Measurements from ENCODE around the gene CAPN2.
"Not testable (repeated sequence)": the region's sequence is repeated elsewhere in the genome, so short reads cannot be mapped to it uniquely, and the experiment has no call there.

The CAPN2 gene

GRCh38 chr1:223717123-223717522, 4.8 kb downstream of the CAPN2 start:
- DNase-seq (ENCODE audit: low read depth) = no peak

- no peak for DNase-seq (ENCODE audit: low read depth)
Observed at GRCh38 chr1:223717695-223718363, 5.5 kb downstream of the CAPN2 start.

GRCh38 chr1:223718850-223719249, 6.5 kb downstream of the CAPN2 start:
- DNase-seq (ENCODE audit: low read depth) = no peak

GRCh38 chr1:223720971-223721591, 8.7 kb downstream of the CAPN2 start:
- peak; percentile 85 for DNase-seq (ENCODE audit: low read depth)

- DNase-seq (ENCODE audit: low read depth) = no peak
Observed at GRCh38 chr1:223721658-223722607, 9.6 kb downstream of the CAPN2 start.

GRCh38 chr1:223723351-223723904, 11.1 kb downstream of the CAPN2 start:
- DNase-seq (ENCODE audit: low read depth) = no peak

- DNase-seq (ENCODE audit: low read depth) = no peak
Observed at GRCh38 chr1:223724376-223724775, 12.0 kb downstream of the CAPN2 start.

GRCh38 chr1:223725578-223725977, 13.2 kb downstream of the CAPN2 start:
- DNase-seq (ENCODE audit: low read depth) = no peak

- peak; percentile 96 for DNase-seq (ENCODE audit: low read depth)
Observed at GRCh38 chr1:223726380-223727001, 14.2 kb downstream of the CAPN2 start.

- no peak for DNase-seq (ENCODE audit: low read depth)
Observed at GRCh38 chr1:223727541-223727940, 15.2 kb downstream of the CAPN2 start.

- no peak for DNase-seq (ENCODE audit: low read depth)
Observed at GRCh38 chr1:223729906-223730305, 17.6 kb downstream of the CAPN2 start.

- DNase-seq (ENCODE audit: low read depth) = no peak
Observed at GRCh38 chr1:223730479-223731132, 18.3 kb downstream of the CAPN2 start.

GRCh38 chr1:223731133-223731770, 18.9 kb downstream of the CAPN2 start:
- DNase-seq (ENCODE audit: low read depth) = peak; percentile 70

- DNase-seq (ENCODE audit: low read depth) = no peak
Observed at GRCh38 chr1:223732993-223733798, 20.9 kb downstream of the CAPN2 start.

GRCh38 chr1:223733898-223734852, 21.8 kb downstream of the CAPN2 start:
- DNase-seq (ENCODE audit: low read depth) = no peak

- not testable (repeated sequence) for DNase-seq (ENCODE audit: low read depth)
Observed at GRCh38 chr1:223736638-223737037, 24.3 kb downstream of the CAPN2 start.

- no peak for DNase-seq (ENCODE audit: low read depth)
Observed at GRCh38 chr1:223737342-223737741, 25.0 kb downstream of the CAPN2 start.

GRCh38 chr1:223738465-223739365, 26.4 kb downstream of the CAPN2 start:
- no peak for DNase-seq (ENCODE audit: low read depth)
